ENCODE results near the gene NAT10.

NAT10 gene

GRCh38 chr11:34181251-34181650 is 75.8 kb downstream of the NAT10 start:
- TF ChIP-seq CTCF (conservative IDR thresholded peaks at IDR 0.05) = no peak

GRCh38 chr11:34181856-34182405 is 76.5 kb downstream of the NAT10 start:
- TF ChIP-seq CTCF (conservative IDR thresholded peaks at IDR 0.05) = no peak
- H3K27ac ChIP-seq = no peak overlapping the region

More at GRCh38 chr11:34181251-34181650, 75.8 kb downstream of the NAT10 start:
- H3K27ac ChIP-seq = no peak overlapping the region; the same call in 1 of the 2 replicates

- no peak for TF ChIP-seq CTCF (conservative IDR thresholded peaks at IDR 0.05)
- no peak overlapping the region for H3K27ac ChIP-seq
Measured at GRCh38 chr11:34182425-34182824, 77.0 kb downstream of the NAT10 start.

- no peak for TF ChIP-seq CTCF (conservative IDR thresholded peaks at IDR 0.05)
Measured at GRCh38 chr11:34182921-34183685, 77.7 kb downstream of the NAT10 start.

GRCh38 chr11:34183848-34184391 is 78.5 kb downstream of the NAT10 start:
- no peak overlapping the region for H3K27ac ChIP-seq
- TF ChIP-seq CTCF (conservative IDR thresholded peaks at IDR 0.05) = no peak

More at GRCh38 chr11:34182921-34183685, 77.7 kb downstream of the NAT10 start:
- H3K27ac ChIP-seq = no peak overlapping the region

GRCh38 chr11:34184505-34185015 is 79.1 kb downstream of the NAT10 start:
- H3K27ac ChIP-seq = no peak overlapping the region
- no peak for TF ChIP-seq CTCF (conservative IDR thresholded peaks at IDR 0.05)
